Renal pelvis (tissue), 4 donors: ENCODE data around the gene LIN54. TPM values are rescaled to one million over a fixed set of nuclear protein-coding genes. Genes with fewer than 3 reads are reported as not detected.
A peak's percentile ranks its signal among the peaks of the same experiment; 100 is the strongest.
"Not testable (repeated sequence)": the region's sequence is repeated elsewhere in the genome, so short reads cannot be mapped to it uniquely, and the experiment has no call there.

Source experiments
- DNase-seq: peaks from one replicate; pipeline ENCODE4 v3.0.0-alpha.2; 2013
- polyA plus RNA-seq, 3 donors: library from polyadenylated mRNA; unstranded; fragments of 120-200 nt; gene quantifications; one replicate each; pipeline ENCODE4 v1.2.1, GENCODE V29; 2013; ENCODE audit not compliant: insufficient read length in 3 of 3

Gene LIN54
- polyA plus RNA-seq, 3 donors, result 13.2 to 15.9 (median 14.6) TPM

GRCh38 chr4:82951196-82951595, 59.4 kb downstream of the LIN54 start:
- no peak for DNase-seq

GRCh38 chr4:82948647-82949204, 61.9 kb downstream of the LIN54 start:
- DNase-seq, result no peak

GRCh38 chr4:82947498-82947897, 63.1 kb downstream of the LIN54 start:
- no peak for DNase-seq

- no peak for DNase-seq
Measured at GRCh38 chr4:82939414-82939813, 71.2 kb downstream of the LIN54 start.

- no peak for DNase-seq
Measured at GRCh38 chr4:82934441-82934840, 76.2 kb downstream of the LIN54 start.

GRCh38 chr4:82930848-82931755, 79.5 kb downstream of the LIN54 start:
- no peak for DNase-seq

GRCh38 chr4:82921795-82922194, 88.8 kb downstream of the LIN54 start:
- DNase-seq, result no peak

GRCh38 chr4:82919386-82919785, 91.2 kb downstream of the LIN54 start:
- DNase-seq, result no peak

- DNase-seq, result no peak
Measured at GRCh38 chr4:82918091-82918490, 92.5 kb downstream of the LIN54 start.

- DNase-seq, result not testable (repeated sequence)
Measured at GRCh38 chr4:82913968-82914367, 96.7 kb downstream of the LIN54 start.

- DNase-seq, result no peak
Measured at GRCh38 chr4:82913305-82913704, 97.3 kb downstream of the LIN54 start.

GRCh38 chr4:82909326-82909725, 101.3 kb downstream of the LIN54 start:
- DNase-seq, result no peak

- no peak for DNase-seq
Measured at GRCh38 chr4:82906469-82906868, 104.2 kb downstream of the LIN54 start.

- no peak for DNase-seq
Measured at GRCh38 chr4:82905205-82905604, 105.4 kb downstream of the LIN54 start.

GRCh38 chr4:82903737-82904136, 106.9 kb downstream of the LIN54 start:
- DNase-seq, result no peak

GRCh38 chr4:82901183-82901718, 109.4 kb downstream of the LIN54 start:
- no peak for DNase-seq

- DNase-seq, result peak; percentile 99
Measured at GRCh38 chr4:82900411-82901182, 110.0 kb downstream of the LIN54 start, which contains the start of gene THAP9. Gene THAP9 (plus strand): TSS chr4:82900735. CDS start chr4:82900803, 68 bp downstream.

GRCh38 chr4:82900066-82900410, 110.6 kb downstream of the LIN54 start:
- no peak for DNase-seq

GRCh38 chr4:82899374-82900065, 111.1 kb downstream of the LIN54 start:
- DNase-seq, result no peak

- no peak for DNase-seq
Measured at GRCh38 chr4:82898322-82899243, 112.0 kb downstream of the LIN54 start.

GRCh38 chr4:82896755-82897154, 113.9 kb downstream of the LIN54 start:
- DNase-seq, result no peak
